HG03045 (cell line): ENCODE measurements around the gene KCNK10.

Experiments
- ATAC-seq: cut with Tn5 transposase; IDR thresholded peaks from one replicate; pipeline ENCODE4 v1.9.1; 2021; ENCODE audit warnings: mild to moderate bottlenecking, moderate library complexity; ENCODE audit not compliant: unreplicated experiment

Gene KCNK10

GRCh38 chr14:88233915-88234314, 89.2 kb downstream of the KCNK10 start:
- no peak for ATAC-seq

GRCh38 chr14:88232771-88233170, 90.3 kb downstream of the KCNK10 start:
- no peak for ATAC-seq

- no peak for ATAC-seq
Measured at GRCh38 chr14:88231603-88232002, 91.5 kb downstream of the KCNK10 start.

GRCh38 chr14:88229428-88229827, 93.6 kb downstream of the KCNK10 start:
- ATAC-seq, result no peak

- ATAC-seq, result no peak
Measured at GRCh38 chr14:88228522-88229236, 94.4 kb downstream of the KCNK10 start.

- ATAC-seq, result no peak
Measured at GRCh38 chr14:88227693-88228092, 95.4 kb downstream of the KCNK10 start.

GRCh38 chr14:88225721-88226120, 97.3 kb downstream of the KCNK10 start:
- no peak for ATAC-seq

GRCh38 chr14:88218119-88218915, 104.8 kb downstream of the KCNK10 start:
- no peak for ATAC-seq

GRCh38 chr14:88212691-88213090, 110.4 kb downstream of the KCNK10 start:
- no peak for ATAC-seq

GRCh38 chr14:88210426-88210825, 112.6 kb downstream of the KCNK10 start:
- ATAC-seq, result no peak

- ATAC-seq, result peak; percentile 65
Measured at GRCh38 chr14:88209273-88209672, 113.8 kb downstream of the KCNK10 start.

- ATAC-seq, result peak; percentile 23
Measured at GRCh38 chr14:88208858-88209257, 114.2 kb downstream of the KCNK10 start.

GRCh38 chr14:88204221-88204620, 118.8 kb downstream of the KCNK10 start:
- ATAC-seq, result no peak

- no peak for ATAC-seq
Measured at GRCh38 chr14:88203291-88203690, 119.8 kb downstream of the KCNK10 start.

GRCh38 chr14:88202286-88202685, 120.8 kb downstream of the KCNK10 start:
- ATAC-seq, result no peak

- no peak for ATAC-seq
Measured at GRCh38 chr14:88201851-88202250, 121.2 kb downstream of the KCNK10 start.

GRCh38 chr14:88199882-88200281, 123.2 kb downstream of the KCNK10 start:
- no peak for ATAC-seq

GRCh38 chr14:88198446-88198845, 124.6 kb downstream of the KCNK10 start:
- ATAC-seq, result no peak

- peak; percentile 90 for ATAC-seq
Measured at GRCh38 chr14:88196925-88197324, 126.1 kb downstream of the KCNK10 start.

- no peak for ATAC-seq
Measured at GRCh38 chr14:88196116-88196890, 126.8 kb downstream of the KCNK10 start.

GRCh38 chr14:88195676-88196075, 127.4 kb downstream of the KCNK10 start:
- no peak for ATAC-seq
